ENCODE data around the gene FAM200A. TPM values are rescaled to one million over a fixed set of nuclear protein-coding genes. Genes with fewer than 3 reads are reported as not detected.

The FAM200A gene
- total RNA-seq (6.8 TPM), polyA plus RNA-seq (ENCODE audit: insufficient read depth, low read depth, low replicate concordance) (6.9 TPM)
- long read RNA-seq, donor 1, transcript FAM200A-202 (2 exons, 2,480 nt), result major isoform, 7 of 7 reads
- long read RNA-seq, donor 1, partial matches to known transcripts, result 0 of 7 reads
- long read RNA-seq, donor 1, other reads (novel, unspliced or antisense), result 0 of 7 reads
- long read RNA-seq, donor 2, transcript FAM200A-202 (2 exons, 2,480 nt), result major isoform, 6 of 6 reads
- long read RNA-seq, donor 2, partial matches to known transcripts, result 0 of 6 reads
- long read RNA-seq, donor 2, other reads (novel, unspliced or antisense), result 0 of 6 reads
- long read RNA-seq, donor 3, transcript FAM200A-202 (2 exons, 2,480 nt), result major isoform, 5 of 5 reads
- long read RNA-seq, donor 3, partial matches to known transcripts, result 0 of 5 reads
- long read RNA-seq, donor 3, other reads (novel, unspliced or antisense), result 0 of 5 reads
- long read RNA-seq, donor 4, transcript FAM200A-202 (2 exons, 2,480 nt), result major isoform, 5 of 5 reads
- long read RNA-seq, donor 4, partial matches to known transcripts, result 0 of 5 reads
- long read RNA-seq, donor 4, other reads (novel, unspliced or antisense), result 0 of 5 reads
- long read RNA-seq, donor 5, result 0 reads
- long read RNA-seq, donor 6, partial matches to known transcripts, result 0 of 4 reads
- long read RNA-seq, donor 6, other reads (novel, unspliced or antisense), result 0 of 4 reads
- long read RNA-seq, donor 7, transcript FAM200A-202 (2 exons, 2,480 nt), result major isoform, 8 of 27 reads
- long read RNA-seq, donor 7, partial matches to known transcripts, result 0 of 27 reads
- long read RNA-seq, donor 7, other reads (novel, unspliced or antisense), result 19 of 27 reads
- long read RNA-seq, donor 8, partial matches to known transcripts, result 0 of 2 reads
- long read RNA-seq, donor 8, other reads (novel, unspliced or antisense), result 0 of 2 reads
- long read RNA-seq, donor 9, transcript FAM200A-202 (2 exons, 2,480 nt), result major isoform, 6 of 6 reads
- long read RNA-seq, donor 9, partial matches to known transcripts, result 0 of 6 reads
- long read RNA-seq, donor 9, other reads (novel, unspliced or antisense), result 0 of 6 reads
- long read RNA-seq, donor 10, transcript FAM200A-202 (2 exons, 2,480 nt), result major isoform, 8 of 8 reads
- long read RNA-seq, donor 10, partial matches to known transcripts, result 0 of 8 reads
- long read RNA-seq, donor 10, other reads (novel, unspliced or antisense), result 0 of 8 reads

DNA sequence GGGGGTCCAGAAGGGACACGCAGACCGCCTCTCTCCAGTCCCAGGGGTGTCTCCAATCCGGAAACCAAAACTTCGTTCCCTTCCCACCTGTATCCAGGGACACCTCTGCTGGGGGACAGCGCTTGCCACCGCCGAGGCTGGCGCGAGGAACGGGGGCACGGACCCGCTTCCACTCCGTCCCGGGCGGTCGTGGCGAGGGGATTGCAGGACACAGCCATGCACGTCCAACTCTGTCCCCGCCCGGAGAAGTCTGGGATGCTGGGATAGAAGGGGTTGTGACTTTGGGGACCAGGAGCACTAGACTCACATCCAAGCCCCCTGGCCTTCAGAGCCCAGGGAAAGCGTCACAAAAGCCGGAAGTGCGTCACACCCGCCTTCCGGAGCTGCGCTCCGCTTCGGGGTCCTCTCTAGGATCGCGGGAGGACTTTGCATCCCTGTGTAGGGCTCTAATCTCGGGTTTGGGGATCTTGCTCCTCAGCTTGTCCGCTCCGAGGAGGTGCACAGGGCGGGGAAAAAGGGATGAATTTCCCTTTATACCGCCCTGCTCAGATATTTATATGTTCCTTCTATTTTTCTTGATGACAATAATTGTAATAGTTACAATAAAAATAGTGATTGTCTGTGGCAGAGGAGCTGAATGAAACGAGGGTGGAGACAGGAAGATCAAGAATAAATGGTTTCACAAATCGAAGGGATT lies at the start of gene FAM200A:
Gene FAM200A (minus strand): TSS at position 348 of the 697 bp plus-strand sequence. CDS start 3,707 bp downstream, outside the sequence.
- peaks cover 0 to 9% (median 0%) of the 10 kb centered on the region in 3 donors for H3K4me1 ChIP-seq (ENCODE audit: control insufficient read depth in 2 of 3, insufficient read depth in 2 of 3, low read depth in 1 of 3, low read length in 3 of 3)
- peak within 1 kb of the TSS; percentile 57 to 71 for H3K27ac ChIP-seq (ENCODE audit: low read depth in 2 of 2, low read length in 2 of 2)
- H3K27me3 ChIP-seq (ENCODE audit: control insufficient read depth, insufficient read depth, low read length), result no peaks in the 10 kb centered on the region
- intact Hi-C loops (cut with DNase I), result no loop called here
- FAIRE-seq (no peak), DNase-seq (peak; percentile 92 to 98 (median 96))
- TF ChIP-seq, protein P1, sequence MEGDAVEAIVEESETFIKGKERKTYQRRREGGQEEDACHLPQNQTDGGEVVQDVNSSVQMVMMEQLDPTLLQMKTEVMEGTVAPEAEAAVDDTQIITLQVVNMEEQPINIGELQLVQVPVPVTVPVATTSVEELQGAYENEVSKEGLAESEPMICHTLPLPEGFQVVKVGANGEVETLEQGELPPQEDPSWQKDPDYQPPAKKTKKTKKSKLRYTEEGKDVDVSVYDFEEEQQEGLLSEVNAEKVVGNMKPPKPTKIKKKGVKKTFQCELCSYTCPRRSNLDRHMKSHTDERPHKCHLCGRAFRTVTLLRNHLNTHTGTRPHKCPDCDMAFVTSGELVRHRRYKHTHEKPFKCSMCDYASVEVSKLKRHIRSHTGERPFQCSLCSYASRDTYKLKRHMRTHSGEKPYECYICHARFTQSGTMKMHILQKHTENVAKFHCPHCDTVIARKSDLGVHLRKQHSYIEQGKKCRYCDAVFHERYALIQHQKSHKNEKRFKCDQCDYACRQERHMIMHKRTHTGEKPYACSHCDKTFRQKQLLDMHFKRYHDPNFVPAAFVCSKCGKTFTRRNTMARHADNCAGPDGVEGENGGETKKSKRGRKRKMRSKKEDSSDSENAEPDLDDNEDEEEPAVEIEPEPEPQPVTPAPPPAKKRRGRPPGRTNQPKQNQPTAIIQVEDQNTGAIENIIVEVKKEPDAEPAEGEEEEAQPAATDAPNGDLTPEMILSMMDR (IDR thresholded peaks at IDR 0.05; ENCODE audit: borderline replicate concordance, extremely low read depth, insufficient read depth), result no peak
- H3K9ac ChIP-seq (ENCODE audit: low read length in 3 of 3), result peak within 1 kb of the TSS; percentile 88 to 98 (median 91)
- peak within 1 kb of the TSS; percentile 74 to 95 (median 88) for H3K4me3 ChIP-seq (ENCODE audit: low read length in 3 of 3)
- H3K36me3 ChIP-seq (ENCODE audit: control insufficient read depth in 2 of 3, insufficient read depth in 3 of 3, low read length in 3 of 3), result peaks cover 5 to 12% (median 7%) of the 10 kb centered on the region in 3 donors
- H3K9me3 ChIP-seq (ENCODE audit: control insufficient read depth in 2 of 3, insufficient read depth in 1 of 3, low read length in 3 of 3), result peaks cover 0 to 3% (median 0%) of the 10 kb centered on the region in 3 donors

DNA sequence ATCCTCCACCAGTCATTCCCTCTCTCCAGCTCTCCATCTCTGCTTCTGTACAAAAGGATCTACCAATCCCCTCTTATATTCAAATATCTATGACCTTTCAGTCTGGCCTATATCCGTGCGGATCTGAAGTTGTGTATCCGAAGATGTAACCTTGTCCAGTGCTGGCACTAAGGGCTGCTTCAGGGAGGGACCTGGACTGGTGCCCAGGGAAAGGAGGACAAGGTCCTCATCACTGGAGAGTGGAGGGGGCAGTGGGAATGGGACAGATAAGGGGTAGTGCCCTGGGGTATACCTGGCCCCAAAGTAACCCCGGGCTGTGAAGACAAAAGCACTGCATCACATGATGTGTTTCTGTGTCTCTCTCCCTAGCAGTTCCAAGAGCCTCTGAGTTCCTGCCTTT lies 47.9 kb upstream of the FAM200A start:
- no peaks in the 10 kb centered on the region for H3K27me3 ChIP-seq (ENCODE audit: control insufficient read depth, insufficient read depth, low read length)
- H3K36me3 ChIP-seq (ENCODE audit: control insufficient read depth in 2 of 3, insufficient read depth in 3 of 3, low read length in 3 of 3), result no peaks in the 10 kb centered on the region
- H3K9ac ChIP-seq (ENCODE audit: low read length in 3 of 3), result no peak overlapping the region
- DNase-seq, result no peak
- H3K27ac ChIP-seq (ENCODE audit: low read depth in 2 of 2, low read length in 2 of 2), result no peak overlapping the region
- TF ChIP-seq, protein P1 (IDR thresholded peaks at IDR 0.05; ENCODE audit: borderline replicate concordance, extremely low read depth, insufficient read depth), result no peak
- no peaks in the 10 kb centered on the region for H3K9me3 ChIP-seq (ENCODE audit: control insufficient read depth in 2 of 3, insufficient read depth in 1 of 3, low read length in 3 of 3)
- H3K4me3 ChIP-seq (ENCODE audit: low read length in 3 of 3), result no peak overlapping the region
- no peak for FAIRE-seq
- intact Hi-C loops (cut with DNase I), result no loop called here
- no peaks in the 10 kb centered on the region for H3K4me1 ChIP-seq (ENCODE audit: control insufficient read depth in 2 of 3, insufficient read depth in 2 of 3, low read depth in 1 of 3, low read length in 3 of 3)

DNA sequence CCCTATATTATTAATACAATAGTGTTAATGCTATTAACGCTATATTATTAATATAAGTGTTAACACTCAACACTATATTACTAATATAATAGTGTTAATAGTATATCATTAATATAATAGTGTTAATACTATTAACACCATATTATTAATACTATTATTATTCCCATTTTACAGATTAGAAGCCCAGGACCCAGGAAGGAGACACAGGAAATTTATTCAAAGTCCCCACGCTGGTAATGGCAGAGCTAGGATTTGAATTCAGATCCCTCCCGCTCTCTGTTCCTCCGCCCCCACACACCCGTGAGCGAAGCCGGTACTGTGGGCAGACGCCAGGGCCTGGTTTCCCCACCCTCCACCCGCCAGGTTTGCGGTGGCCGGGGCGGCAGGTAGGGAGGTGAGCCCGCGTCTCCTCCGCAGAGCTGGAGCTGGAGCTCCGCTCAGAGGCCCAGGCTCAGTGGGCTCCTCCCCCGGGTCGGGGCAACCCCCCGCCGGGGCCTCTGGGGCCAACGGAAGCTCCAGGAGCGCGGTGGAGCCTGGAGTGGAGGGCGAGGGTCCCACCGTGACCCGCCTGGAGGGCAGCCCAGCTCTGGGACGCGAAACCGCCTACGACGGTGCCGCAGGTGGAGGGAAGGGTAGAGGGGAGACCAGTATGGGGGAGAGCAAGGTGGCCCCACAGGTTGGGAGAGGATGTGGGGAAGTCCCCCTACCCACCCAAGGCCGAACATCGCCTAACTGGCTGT lies 46.0 kb upstream of the FAM200A start, which contains the start of gene TMEM225B:
Gene TMEM225B (plus strand): TSS at position 506 of the 740 bp plus-strand sequence. CDS start 6,122 bp downstream, outside the sequence.
- FAIRE-seq (no peak), DNase-seq (peak in 1 of 5 donors; percentile 67)
- TF ChIP-seq, protein P1 (IDR thresholded peaks at IDR 0.05; ENCODE audit: borderline replicate concordance, extremely low read depth, insufficient read depth), result no peak
- intact Hi-C loops (cut with DNase I), result no loop called here
- Histone ChIP-seq H3K27me3 (ENCODE audit: control insufficient read depth, insufficient read depth, low read length) (no peaks in the 10 kb centered on the region), H3K36me3 (ENCODE audit: control insufficient read depth in 2 of 3, insufficient read depth in 3 of 3, low read length in 3 of 3) (no peaks in the 10 kb centered on the region), H3K27ac (ENCODE audit: low read depth in 2 of 2, low read length in 2 of 2) (no peak within 1 kb of the TSS), H3K4me1 (ENCODE audit: control insufficient read depth in 2 of 3, insufficient read depth in 2 of 3, low read depth in 1 of 3, low read length in 3 of 3) (no peaks in the 10 kb centered on the region), H3K4me3 (ENCODE audit: low read length in 3 of 3) (no peak within 1 kb of the TSS), H3K9me3 (ENCODE audit: control insufficient read depth in 2 of 3, insufficient read depth in 1 of 3, low read length in 3 of 3) (no peaks in the 10 kb centered on the region), H3K9ac (ENCODE audit: low read length in 3 of 3) (no peak within 1 kb of the TSS)

Measured in kidney (tissue), 22 donors.